BJ (cell line): ENCODE data around the gene PC. TPM values are rescaled to one million over a fixed set of nuclear protein-coding genes. Genes with fewer than 3 reads are reported as not detected.

ENCODE experiments used
- CTCF ChIA-PET: fragments of 350-600 bp; formaldehyde crosslinking; extraction: SDS; loops from one replicate; lab custom pipeline; 2021; ENCODE audit warnings: antibody characterized with exemption, inconsistent platforms; lab: Yijun Ruan, JAX
- POLR2A ChIA-PET: fragments of 300-600 bp; sonication (Branson Sonifier 250); formaldehyde crosslinking; extraction: SDS; loops from one replicate; lab custom pipeline; 2021; ENCODE audit warnings: antibody characterized with exemption; lab: Charles Lee
- DNase-seq: peaks from one replicate; pipeline ENCODE4 v3.0.0-alpha.2; 2011; ENCODE audit warnings: low read depth
- H3K27me3 ChIP-seq: 2 replicates; pipeline ENCODE4 v1.6.0; 2011; ENCODE audit warnings: low read length; ENCODE audit not compliant: control insufficient read depth, insufficient read depth
- H3K36me3 ChIP-seq: 2 replicates; pipeline ENCODE4 v1.5.1; 2011; ENCODE audit warnings: low read length; ENCODE audit not compliant: control insufficient read depth, insufficient read depth
- H3K4me3 ChIP-seq: 2 replicates; pipeline ENCODE4 v1.5.1; 2011; ENCODE audit warnings: low read depth, mild to moderate bottlenecking, control low read depth, low read length
- CTCF ChIP-seq: IDR thresholded peaks from 2 replicates; pipeline ENCODE4 v1.5.1; 2011; ENCODE audit warnings: low read depth, mild to moderate bottlenecking, control low read depth, inconsistent platforms, low read length, moderate library complexity; ENCODE audit not compliant: insufficient read depth
- polyA plus RNA-seq: library from polyadenylated mRNA; depleted of rRNA; stranded (reverse); fragments of >200 nt; gene quantifications from 2 replicates; pipeline ENCODE4 v1.2.3, GENCODE V29; 2011

The PC gene
- polyA plus RNA-seq, 1 experiment = 14.3 TPM

- CTCF ChIA-PET = interaction anchor here (0.6 to 4.3 kb wide), 31 partner anchors 9 to 567 kb away, joined by 3 to 25 read pairs (median 3); partner anchors contain the start of genes PC and RCE1
- POLR2A ChIA-PET = no interaction called here
- no peak for DNase-seq
Observed at GRCh38 chr11:66976028-66976467, 17.9 kb upstream of the PC start.

DNA sequence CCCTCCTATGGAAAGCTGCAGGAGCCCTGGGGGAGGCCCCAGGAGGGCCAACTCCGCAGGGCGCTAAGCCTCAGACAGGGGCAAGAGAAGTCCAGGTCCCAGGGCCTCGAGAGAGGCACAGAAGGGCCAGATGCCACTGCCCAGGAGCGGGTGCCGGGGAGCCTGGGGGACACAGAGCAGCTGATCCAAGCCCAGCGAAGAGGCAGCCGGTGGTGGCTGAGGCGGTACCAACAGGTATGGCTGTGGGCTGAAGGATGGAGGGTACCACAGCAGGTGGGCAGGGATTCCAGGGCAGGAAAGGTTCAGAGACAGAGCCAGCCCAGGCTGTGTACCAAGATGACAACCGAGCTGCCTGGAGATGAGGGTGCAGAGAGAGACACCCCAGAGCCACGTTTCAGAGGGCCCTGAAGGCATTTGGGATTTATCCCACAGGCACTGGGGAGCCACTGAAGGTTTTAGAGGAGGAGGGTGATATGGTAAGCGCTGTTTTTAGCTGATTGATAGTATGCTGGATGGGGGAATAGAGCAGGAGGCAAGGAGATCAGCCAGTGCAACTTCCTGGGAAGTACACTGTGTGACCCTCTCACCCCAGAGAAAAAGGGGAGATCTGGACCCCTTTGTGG, 17.3 kb upstream of the PC start:
- Histone ChIP-seq H3K4me3 (no peak overlapping the region), H3K27me3 (no peaks in the 10 kb centered on the region), H3K36me3 (no peaks in the 10 kb centered on the region)
- POLR2A ChIA-PET = no interaction called here
- TF ChIP-seq CTCF = no peak
- CTCF ChIA-PET = interaction anchor here (0.6 to 4.3 kb wide), 27 partner anchors 10 to 361 kb away, joined by 3 to 25 read pairs (median 3); partner anchors contain the start of genes PC, RBM4 and RCE1
- DNase-seq = no peak

More at GRCh38 chr11:66976028-66976467, 17.9 kb upstream of the PC start:
- Histone ChIP-seq H3K27me3 (no peaks in the 10 kb centered on the region), H3K36me3 (no peaks in the 10 kb centered on the region), H3K4me3 (no peak overlapping the region)
- TF ChIP-seq CTCF = peak; percentile 77

DNA sequence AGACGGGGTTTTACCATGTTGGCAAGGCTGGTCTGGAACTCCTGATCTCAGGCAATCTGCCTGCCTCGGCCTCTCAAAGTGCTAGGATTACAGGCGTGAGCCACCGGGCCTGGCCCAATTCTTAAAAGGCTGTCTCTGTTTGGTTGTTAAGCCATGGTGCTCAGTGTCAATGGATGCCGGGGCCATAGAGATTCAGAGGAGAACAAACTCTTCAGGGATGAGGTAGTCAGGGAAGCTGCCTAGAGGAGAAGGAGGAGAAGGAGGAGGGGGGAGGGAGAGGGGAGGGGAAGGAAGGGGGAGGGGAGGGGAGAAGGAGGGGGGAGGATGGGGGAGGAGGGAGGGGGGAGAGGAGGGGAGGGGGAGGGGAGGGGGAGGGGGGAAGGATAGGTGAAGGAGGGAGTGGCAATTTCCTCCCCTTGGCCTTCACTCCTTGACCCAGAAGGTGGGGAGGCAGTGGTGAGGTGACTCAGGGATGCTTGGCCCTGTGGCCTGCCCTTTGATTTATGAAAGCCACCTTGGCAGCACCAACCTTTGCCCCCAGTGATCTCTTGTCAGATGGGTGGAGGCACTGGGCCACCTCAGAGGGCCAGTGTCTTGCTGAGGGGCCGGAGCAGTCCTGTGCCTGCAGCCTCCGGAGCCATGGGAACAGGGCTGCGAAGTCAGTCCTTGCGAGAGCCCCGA, 16.7 kb upstream of the PC start, which contains the start of gene C11orf86:
Gene C11orf86, plus strand, starts transcription at position 581 of the 681 bp plus-strand sequence. Its CDS starts 59 bp downstream, at position 640.
- Histone ChIP-seq H3K27me3 (no peaks in the 10 kb centered on the region), H3K4me3 (no peak within 1 kb of the TSS), H3K36me3 (no peaks in the 10 kb centered on the region)
- no peak for DNase-seq
- ChIA-PET POLR2A (no interaction called here), CTCF (interaction anchor here (0.6 to 4.3 kb wide), 20 partner anchors 10 to 361 kb away, joined by 3 to 25 read pairs (median 4); partner anchors contain the start of genes PC, RBM4 and RCE1)
- TF ChIP-seq CTCF = no peak

DNA sequence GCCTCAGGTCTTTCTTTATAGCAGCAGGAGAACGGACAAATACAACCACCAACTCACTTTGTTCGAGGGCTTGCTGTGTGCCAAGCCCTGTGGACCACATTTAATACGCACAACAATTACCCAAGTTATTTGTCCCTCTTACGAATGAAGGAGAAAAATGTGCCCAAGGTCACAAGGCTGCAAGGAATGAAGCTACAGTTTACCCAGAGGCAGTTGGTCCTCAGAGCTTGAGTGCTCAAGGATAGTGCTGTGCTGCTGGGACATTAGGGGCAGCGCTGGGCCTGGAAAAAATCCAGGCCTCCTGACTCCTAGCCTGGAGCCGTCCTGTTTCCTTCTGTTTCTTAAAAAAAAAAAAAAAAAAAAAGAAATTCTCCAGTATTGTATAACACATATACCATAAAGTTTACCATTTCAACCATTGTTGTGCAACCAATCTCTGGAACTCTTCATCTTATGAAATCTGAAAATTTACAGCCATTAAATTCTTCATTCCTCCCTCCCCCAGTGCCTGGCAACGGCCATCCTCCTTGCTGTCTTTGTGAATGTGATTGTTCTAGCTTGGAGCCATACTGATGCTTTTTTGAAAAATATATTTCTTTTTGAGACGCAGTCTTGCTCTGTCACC, 15.9 kb upstream of the PC start:
- Histone ChIP-seq H3K4me3 (no peak overlapping the region), H3K27me3 (no peaks in the 10 kb centered on the region), H3K36me3 (no peaks in the 10 kb centered on the region)
- POLR2A ChIA-PET = no interaction called here
- CTCF ChIA-PET = interaction anchor here (4.3 kb wide), 1 partner anchor 132 kb away, joined by 25 read pairs; the partner anchor contains the start of gene RCE1
- DNase-seq = no peak
- TF ChIP-seq CTCF = no peak
